Measurements from ENCODE around the gene SCYGR4.

SCYGR4 gene

DNA sequence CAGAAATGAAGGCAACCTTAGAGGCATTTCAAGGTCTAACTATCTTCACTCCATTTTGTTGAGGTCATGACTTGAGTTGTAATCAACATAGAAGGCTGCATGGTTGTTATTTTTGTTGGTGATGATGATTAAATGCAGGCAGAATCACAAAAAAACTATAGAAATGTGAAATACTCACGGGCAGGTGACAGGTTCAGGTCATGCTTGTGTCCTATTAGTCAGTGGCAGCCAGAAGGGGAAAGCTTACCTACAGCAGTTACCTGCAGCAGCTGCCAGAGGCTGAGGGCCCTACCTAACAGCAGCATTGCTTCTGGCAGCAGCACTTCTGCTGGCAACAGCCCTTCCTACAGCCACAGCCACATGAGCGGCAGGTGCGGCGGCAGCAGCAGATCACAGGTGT is 3.1 kb upstream of the SCYGR4 start:
- no peak for DNase-seq (ENCODE audit: low read depth in 2 of 2)

DNA sequence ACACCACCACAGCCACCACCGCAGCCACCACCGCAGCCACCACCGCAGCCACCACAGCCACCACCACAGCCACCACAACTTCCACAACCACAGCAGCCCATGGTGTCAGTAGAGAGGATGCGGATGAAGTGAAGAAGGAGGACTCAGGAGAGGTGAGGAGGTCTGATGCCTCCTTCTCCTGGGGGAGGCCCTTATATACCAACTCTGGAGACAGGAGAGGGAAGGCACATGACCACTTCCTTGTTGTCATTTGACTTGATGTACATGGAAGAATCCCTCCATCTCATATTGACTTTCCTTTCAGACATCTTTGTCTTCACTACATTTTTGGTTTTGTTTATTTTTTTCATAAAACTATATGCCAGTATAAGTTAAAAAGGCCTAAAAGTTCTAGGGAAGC is 2.6 kb upstream of the SCYGR4 start, which contains the start of gene SCYGR3:
TSS of gene SCYGR3 (minus strand) at position 101 of the 400 bp plus-strand sequence. CDS start at position 101, 0 bp downstream.
- DNase-seq (ENCODE audit: low read depth in 2 of 2): no peak

DNA sequence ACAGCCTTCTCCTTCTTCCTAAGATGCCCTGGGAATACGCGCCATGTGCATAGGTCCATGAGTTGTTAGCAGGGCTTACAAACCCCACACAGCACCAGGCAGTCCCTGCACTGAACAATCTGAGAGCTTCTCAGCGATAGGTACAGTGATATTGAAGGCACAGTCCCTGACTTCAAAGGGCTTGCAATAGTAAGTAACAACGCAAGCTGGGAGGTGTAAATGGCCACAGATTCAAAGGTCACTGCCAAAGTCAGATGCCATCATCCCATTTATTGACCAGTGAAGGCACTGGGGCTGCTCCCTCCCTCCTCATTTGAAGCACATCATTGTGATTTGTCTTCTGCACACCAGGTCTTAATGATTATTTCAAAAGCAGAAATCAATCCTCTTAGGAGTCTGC is 2.1 kb upstream of the SCYGR4 start:
- no peak for DNase-seq (ENCODE audit: low read depth in 2 of 2)

DNA sequence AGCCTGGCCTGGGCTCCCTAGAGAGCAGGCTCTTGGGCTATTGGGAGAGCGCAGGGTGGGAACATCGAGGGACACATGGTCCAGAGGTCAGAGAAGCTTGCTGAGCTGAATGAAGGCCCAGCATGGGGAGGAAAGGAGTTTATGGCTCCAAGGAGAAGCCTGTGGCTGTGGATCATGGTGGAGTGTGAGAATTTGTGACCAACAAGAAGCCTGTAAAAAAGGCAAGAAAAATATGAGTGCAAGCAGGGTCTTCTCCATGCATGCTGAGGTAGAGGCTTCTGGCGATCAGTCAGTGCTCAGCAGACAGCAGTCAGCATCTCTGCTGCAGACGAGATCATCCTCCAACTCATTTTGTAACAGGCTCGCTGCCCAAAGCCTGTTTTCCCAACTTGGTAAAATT is 1.4 kb upstream of the SCYGR4 start:
- DNase-seq (ENCODE audit: low read depth in 2 of 2): no peak

DNA sequence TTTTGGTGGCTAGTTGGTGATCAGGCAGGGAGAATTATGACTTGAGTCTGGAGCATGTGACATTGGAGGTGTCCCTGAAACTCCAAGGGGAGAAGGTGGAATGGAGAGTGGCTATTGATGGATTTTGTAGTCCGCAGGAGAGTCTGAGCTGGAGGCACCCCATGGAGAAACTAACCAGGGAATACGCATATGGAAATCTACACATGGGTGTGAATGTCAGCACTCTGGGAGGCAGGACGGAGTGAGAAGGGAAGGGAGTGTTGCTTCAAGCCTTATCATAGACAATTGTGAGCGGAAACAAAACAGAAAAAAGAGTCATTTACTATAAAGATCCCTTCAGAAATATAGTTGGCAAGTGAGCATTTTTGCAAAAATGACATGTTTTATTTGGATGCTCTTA is 667 bp upstream of the SCYGR4 start:
- no peak for DNase-seq (ENCODE audit: low read depth in 2 of 2)

DNA sequence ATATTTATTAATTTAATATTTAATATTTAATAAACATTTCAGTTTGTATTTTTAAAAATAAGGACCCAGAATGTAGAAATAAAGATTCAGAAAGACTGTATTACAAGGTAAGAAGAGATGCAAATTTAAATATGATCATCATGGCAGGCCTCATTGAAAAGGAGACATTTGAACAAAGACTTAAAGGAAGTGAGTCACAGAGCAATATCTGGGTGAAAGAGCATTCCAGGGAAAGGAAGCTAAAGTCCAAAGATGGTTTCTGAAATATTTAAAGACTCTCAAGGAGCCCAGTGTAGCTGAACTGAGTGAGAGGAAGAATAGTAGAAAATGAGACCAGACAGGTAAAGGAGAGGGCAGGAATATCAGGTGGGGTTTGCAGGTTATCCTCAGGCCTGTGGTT is 5.9 kb downstream of the SCYGR4 start:
- DNase-seq (ENCODE audit: low read depth in 2 of 2): no peak

DNA sequence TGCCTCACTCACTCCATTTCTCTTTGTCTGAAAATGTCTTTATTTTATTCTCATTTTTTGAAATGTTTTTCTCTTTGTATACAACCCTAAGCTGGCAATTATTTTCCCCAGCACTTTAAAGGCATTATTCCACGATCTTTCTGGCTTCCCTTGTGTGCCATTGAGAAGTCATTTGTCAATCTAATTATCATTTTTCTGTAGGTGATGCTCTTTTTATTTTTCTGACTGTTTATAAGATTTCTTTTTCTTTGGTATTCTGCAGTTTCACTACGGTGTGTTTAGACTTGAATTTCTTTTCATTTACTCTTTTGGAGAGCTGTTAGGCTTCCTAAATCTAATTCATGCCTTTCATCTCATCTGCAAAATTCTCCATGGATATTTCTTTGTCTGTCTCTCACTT is 8.1 kb downstream of the SCYGR4 start:
- DNase-seq (ENCODE audit: low read depth in 2 of 2): no peak

DNA sequence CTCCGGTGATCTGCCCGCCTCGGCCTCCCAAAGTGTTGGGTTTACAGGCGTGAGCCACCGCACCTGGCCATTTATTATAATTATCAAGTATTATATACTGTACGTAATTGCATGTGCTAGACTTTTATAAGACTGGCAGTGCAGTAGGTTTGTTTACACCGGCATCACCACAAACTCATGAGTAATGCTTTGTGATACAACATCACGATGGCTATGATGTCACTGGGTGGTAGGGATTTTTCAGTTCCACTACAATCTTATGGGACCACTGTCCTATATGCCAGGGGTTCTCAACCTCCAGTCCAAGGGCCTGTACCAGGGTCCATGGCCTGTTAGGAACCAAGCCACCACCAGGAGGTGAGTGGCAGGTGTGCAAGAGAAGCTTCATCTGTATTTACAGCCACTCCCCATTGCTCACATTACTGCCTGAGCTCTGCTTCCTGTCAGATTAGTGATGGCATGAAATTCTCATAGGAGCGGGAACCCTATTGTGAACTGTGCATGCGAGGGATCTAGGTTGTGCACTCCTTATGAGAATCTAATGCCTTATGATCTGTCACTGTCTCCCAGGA is 9.4 kb downstream of the SCYGR4 start:
- DNase-seq (ENCODE audit: low read depth in 2 of 2): no peak

DNA sequence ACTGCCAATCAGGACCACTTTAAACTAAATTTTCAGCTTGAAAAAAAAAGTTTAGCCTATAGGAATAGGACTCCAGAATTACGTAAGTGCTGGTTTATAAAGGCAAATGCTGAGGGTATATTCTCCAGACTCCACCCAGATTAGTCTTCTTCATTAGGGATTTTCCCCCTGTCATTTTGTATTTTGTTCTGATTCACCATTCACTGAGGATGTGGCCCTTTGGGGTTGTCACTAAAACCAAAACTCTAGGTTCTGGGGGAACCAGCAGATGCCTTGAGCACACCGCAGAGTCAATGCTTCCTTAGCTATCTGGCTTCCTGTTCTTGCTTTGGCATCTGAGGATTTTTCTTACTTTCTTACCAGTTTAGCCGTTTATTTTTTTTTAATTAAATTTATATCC is 10.5 kb downstream of the SCYGR4 start:
- no peak for DNase-seq (ENCODE audit: low read depth in 2 of 2)

DNA sequence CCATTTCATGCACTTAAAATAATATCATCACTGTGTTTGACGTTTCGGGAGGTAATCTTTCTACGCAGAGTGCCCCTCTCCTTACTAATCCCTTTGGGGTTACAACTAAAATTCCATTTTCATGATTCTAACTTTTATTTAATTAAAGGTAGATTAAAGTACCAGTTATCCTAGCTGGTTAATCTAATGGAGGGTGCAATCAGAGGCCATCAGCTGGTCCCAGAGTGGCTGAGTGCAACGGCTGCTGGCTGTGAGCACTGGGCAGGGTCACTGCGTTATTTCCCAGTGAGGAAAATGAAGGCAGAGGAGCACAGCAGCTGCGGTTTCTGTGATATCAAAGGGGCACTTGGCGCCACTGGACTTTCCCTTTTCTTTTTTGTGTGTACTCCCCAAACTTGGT is 12.1 kb downstream of the SCYGR4 start:
- no peak for DNase-seq (ENCODE audit: low read depth in 2 of 2)

DNA sequence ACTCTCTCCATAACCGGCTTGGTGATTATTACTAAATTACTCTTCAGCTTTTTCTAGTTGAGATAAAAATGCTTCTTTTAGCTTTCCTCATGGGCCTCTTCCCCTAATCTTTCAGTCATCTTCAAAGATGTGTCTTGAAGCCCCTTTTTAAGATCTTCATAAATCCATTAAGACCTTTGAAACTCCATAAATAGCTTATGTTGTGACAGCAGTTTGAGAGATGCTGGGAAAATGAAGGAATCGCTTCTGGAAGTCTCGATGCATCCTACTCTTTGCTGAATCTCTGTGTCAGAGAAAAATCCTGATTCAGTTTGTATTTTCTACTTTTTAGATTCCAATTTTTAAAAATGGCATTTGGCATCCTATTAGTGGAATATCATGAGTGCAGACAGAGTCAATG is 13.0 kb downstream of the SCYGR4 start:
- DNase-seq (ENCODE audit: low read depth in 2 of 2): no peak

DNA sequence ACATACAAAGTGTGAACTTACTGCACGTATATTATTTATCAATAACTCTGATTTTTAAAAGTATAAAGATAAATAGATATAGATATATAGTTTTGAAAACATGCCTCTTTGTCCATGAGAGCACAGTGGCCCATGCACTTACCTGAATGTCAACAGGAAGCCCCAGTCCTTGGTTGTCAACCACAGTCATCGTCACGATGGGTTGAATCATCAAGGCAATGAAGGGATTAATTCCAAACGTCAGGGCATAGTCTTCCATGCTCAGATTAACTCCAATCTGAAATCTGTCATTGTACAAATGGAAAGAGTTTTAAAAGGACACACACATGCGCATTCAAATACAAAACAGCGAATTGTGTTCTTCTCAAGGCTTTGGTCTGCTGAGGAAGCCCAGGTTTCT is 15.5 kb downstream of the SCYGR4 start:
- no peak for DNase-seq (ENCODE audit: low read depth in 2 of 2)

DNA sequence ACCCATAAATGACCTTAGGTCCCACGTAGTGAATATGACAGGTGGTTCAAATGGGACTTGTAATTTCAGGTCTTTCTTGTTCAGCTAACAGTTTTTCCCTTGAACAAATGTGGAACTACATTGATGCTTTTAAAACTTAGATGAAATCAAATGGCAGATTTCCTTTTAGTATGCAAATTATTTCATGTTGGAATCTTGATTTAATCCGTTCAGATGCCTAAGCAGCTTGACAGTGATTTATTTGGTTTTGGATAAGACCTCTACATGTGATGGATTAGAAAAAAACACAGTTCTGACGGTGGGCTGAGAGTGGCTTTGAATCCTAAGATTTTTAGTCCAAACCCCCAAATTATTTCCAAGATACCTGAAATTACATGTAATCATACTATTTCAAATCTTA is 16.9 kb downstream of the SCYGR4 start:
- DNase-seq (ENCODE audit: low read depth in 2 of 2): no peak

DNA sequence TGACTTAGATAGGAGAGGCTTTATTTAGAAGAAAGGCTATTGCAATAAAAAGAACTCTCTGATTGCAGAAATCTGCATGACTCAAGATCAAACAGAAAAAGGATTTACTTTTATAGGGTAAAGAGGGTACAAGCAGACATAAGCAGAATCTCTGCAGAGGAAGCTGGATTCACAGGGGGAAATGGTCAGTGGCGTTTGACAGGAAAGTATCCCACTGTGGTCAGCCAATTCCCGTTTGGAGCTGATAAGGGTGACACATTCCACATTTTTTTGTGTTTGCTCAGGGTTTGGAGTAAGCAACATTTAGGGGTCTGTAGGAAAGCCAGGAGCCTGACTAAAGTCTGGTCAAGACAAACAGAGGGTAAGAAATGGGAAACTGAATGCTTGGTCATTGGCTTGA is 25.4 kb downstream of the SCYGR4 start:
- no peak for DNase-seq (ENCODE audit: low read depth in 2 of 2)

DNA sequence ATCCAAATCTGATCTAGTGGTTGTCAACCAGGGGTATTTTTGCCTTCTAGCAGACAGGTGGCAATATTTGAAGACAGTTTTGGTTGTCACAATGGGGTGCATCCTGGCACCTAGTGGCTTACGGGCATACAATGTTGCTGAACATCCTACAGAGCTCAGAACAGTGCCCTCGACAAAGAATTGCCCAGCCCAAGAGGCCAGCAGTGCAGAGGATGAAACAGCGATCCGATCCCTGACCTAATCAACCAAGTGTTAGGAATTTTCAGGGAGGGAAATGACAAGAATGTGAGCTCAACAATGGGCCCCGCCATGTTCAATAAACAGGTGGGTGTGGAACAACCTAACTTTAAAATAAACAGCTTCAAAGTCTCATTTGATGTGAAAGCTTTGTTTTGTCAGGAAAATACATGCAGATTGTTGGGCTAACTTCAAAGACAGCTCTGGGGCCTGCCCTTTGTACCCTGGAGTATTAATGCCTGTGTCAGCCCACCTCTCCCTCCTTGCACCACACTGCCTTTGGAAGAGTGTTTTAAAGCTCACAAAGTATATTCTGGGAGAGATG is 26.8 kb downstream of the SCYGR4 start:
- no peak for DNase-seq (ENCODE audit: low read depth in 2 of 2)

DNA sequence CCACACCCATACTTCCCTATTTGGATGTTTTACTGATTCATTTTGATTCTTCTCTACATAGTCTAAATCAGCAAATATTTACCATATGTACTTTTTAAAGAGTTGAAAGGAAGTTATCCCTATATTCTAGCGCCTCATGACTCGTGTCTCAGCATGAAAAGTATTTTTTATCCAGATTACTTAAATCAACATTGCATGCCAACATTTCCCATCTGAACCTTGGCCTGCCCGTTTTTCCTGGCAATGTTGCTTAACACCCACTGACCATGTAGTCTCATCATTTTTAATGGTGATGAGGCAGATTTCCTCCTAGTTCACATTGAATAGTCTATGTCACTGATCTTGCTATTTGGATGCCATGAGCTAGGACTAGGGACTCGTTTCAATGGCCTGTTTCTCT is 36.1 kb downstream of the SCYGR4 start:
- no peak for DNase-seq (ENCODE audit: low read depth in 2 of 2)

DNA sequence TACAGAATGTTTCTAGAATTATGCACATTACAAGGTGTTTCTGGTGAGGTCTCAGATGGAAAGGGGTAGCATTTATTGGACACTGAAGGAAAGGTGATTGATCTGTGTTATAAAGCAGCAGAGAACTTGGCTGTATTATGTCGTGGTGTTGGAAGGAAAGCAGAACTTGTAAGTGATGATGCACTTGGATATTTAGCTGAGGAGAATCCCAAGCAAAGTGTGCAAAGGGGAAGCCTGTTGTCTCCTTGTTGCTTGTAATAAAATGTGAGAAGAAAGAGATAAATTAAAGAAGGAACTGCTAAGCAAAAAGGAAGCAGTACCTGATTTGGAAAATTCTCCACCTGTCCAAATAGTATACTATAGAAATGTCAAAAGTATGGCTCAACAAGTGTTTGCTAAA is 37.1 kb downstream of the SCYGR4 start:
- no peak for DNase-seq (ENCODE audit: low read depth in 2 of 2)

DNA sequence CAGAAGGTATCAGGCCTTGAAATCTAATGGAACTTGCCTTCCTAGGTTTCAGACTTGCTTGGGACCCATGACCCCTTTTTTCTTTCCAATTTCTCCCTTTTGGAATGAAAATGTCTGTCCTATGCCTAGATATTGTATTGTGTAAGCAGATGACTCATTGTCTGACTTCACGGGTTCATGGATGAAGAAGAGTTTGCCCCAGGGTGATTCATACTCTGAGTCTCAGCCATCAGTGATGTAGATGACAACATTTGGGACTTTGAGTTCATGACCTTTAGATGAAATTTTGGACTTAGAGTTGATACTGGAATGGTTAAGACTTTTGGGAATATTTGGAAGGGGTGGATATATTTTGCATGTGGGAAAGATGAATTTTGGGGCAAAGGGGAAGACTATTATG is 38.2 kb downstream of the SCYGR4 start:
- no peak for DNase-seq (ENCODE audit: low read depth in 2 of 2)

DNA sequence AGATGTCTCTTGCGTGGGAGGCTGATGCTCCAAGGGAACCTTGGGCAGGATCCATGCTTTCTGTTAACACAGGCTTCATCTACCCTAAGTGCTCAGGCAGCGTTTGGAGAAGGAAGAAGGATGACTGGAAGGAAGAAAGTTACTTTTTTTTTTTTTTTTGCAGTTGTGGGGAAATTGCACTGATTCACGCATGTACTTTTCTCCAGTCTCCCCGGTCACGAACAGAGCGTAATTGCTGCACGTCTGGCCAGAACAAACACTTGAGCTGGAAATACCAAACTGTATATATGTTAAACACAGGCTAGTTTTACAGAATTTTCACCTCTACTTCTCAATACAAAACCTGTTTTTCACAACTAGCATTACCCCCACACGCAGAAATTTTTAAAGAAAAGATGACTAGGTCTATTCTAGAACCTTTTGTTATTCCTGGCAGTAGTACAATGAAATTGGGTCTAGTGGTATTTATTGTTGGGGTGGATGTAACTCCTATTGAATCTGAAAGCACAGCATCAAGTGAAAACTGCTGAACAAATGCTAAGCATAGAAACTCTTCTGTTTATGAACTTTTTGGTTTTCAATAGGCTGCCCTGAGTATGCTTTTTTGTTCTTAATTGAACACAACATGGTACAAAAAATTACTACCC is 40.0 kb downstream of the SCYGR4 start:
- DNase-seq (ENCODE audit: low read depth in 2 of 2): no peak

DNA sequence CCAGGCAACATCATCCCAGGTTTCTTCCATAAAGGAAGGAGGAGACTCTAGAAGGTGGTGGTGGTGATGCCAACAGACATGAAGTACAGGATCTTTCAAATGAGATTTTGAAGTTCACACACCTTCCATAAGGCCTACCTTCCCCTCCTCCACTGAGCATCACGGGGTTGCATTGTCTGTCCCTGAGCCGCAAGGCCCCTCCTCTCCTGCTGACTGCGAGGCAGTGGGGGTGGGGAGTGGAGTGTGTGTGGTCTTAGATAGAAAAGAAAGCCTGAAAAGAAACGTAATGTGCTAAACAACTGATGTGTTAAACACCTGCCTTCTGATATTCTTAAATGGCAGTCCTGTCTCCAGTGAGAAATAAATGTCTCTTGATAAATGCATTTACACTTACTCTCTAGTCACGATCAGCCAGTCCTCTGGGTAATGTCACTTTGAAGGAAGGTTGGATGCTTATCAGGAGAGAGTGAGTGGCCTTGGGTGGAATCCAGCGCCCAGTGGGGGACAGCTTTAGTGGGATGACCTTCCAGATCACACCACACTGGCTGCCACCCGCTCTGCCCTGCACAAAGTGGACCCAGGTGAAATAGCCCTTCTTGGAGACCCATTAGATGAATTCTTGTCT is 43.8 kb downstream of the SCYGR4 start:
- DNase-seq (ENCODE audit: low read depth in 2 of 2): no peak

DNA sequence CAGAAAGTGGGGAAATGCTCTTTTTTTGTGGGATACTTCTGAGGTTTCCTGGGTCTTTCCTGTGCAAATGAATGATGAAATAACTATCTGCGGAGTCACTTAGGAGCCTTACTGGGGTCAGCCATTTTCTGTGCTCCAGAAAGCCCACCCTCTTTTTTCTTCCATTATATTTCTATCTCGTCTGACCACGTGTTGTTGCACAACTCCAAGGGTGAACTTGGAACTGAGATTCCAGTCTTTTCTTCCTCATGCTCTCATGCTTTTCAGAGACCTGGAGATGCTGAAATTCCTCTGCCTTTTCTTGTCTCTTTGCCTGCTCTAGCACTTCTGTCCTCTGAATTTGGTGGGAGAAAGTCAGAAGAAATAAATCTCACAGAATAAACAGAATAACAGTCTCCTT is 44.5 kb downstream of the SCYGR4 start:
- no peak for DNase-seq (ENCODE audit: low read depth in 2 of 2)

DNA sequence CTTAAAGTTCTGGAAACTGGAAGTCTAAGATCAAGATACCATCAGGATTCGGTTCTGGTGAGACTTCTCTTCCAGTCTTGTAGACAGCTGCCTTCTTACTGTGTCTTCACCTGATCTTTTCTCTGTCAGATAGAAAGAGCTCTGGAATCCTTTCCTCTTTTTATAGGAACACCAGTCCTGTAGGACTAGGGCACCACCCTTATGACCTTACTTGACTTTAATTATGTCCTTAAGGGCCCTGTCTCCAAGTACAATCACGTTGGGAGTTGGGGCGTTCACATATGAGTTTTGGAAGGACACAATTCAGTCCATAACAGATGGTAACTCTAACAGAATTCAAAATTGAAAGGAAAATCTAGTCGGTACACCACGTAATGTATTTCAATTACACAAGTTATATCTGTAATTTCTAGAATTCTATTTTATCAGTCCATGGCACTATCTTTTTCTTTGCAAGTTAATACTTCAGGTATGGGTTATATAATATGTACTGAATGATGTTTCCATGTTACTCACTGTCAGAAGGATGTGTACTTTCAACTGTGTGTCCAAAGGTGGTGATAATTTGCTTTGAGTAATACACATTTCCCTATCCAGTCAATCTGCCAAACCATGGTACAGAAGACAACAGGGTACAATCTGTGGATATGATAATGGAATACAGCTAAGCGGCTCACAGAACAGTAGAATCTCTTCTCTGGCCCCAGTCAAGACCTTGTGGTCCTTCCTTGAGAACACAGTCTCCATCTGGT is 48.1 kb downstream of the SCYGR4 start:
- no peak for DNase-seq (ENCODE audit: low read depth in 2 of 2)
